MM.1S (cell line): ENCODE measurements around the gene INPP5D.

Experiments
- DNase-seq: peaks from one replicate; pipeline ENCODE4 v3.0.0-alpha.2; 2015
- H2AFZ ChIP-seq: fragments of 300-600 bp; sonication (generic); 2 replicates; pipeline ENCODE4 v1.6.0; 2016; ENCODE audit warnings: antibody characterized with exemption, low read length
- H3F3A ChIP-seq: fragments of 300-600 bp; sonication (generic); 2 replicates; pipeline ENCODE4 v1.6.1; 2016; ENCODE audit warnings: mild to moderate bottlenecking, antibody characterized with exemption, low read length, moderate library complexity, mixed read lengths; ENCODE audit not compliant: insufficient read depth
- H3K27ac ChIP-seq: fragments of 300-600 bp; sonication (generic); 2 replicates; pipeline ENCODE4 v1.5.1; 2016; ENCODE audit warnings: mild to moderate bottlenecking, low read length
- H3K27me3 ChIP-seq: fragments of 300-600 bp; sonication (generic); replicated peaks from 2 replicates; pipeline ENCODE4 v1.6.0; 2016; ENCODE audit warnings: low read length; ENCODE audit not compliant: insufficient read depth
- H3K36me3 ChIP-seq: fragments of 300-600 bp; sonication (generic); replicated peaks from 2 replicates; pipeline ENCODE4 v1.6.1; 2016; ENCODE audit warnings: mild to moderate bottlenecking, low read length, mixed read lengths; ENCODE audit not compliant: insufficient read depth
- H3K4me1 ChIP-seq: fragments of 300-600 bp; sonication (generic); 2 replicates; pipeline ENCODE4 v1.6.1; 2016; ENCODE audit warnings: low read length, mixed read lengths
- H3K4me2 ChIP-seq: fragments of 300-600 bp; sonication (generic); 2 replicates; pipeline ENCODE4 v1.6.0; 2016; ENCODE audit warnings: low read depth, low read length
- H3K4me3 ChIP-seq: fragments of 300-600 bp; sonication (generic); 2 replicates; pipeline ENCODE4 v1.5.1; 2016; ENCODE audit warnings: low read length, mixed read lengths
- H3K79me2 ChIP-seq: fragments of 300-600 bp; sonication (generic); 2 replicates; pipeline ENCODE4 v1.6.1; 2016; ENCODE audit warnings: mixed run types, low read length, mixed read lengths
- H3K9ac ChIP-seq: fragments of 300-600 bp; sonication (generic); 2 replicates; pipeline ENCODE4 v1.6.1; 2016; ENCODE audit warnings: low read length, mixed read lengths
- H3K9me2 ChIP-seq: fragments of 300-600 bp; sonication (generic); replicated peaks from 2 replicates; pipeline ENCODE4 v1.6.1; 2016; ENCODE audit warnings: mild to moderate bottlenecking, low read length, mixed read lengths; ENCODE audit not compliant: insufficient read depth
- H3K9me3 ChIP-seq: fragments of 300-600 bp; sonication (generic); replicated peaks from 2 replicates; pipeline ENCODE4 v1.6.1; 2016; ENCODE audit warnings: mild to moderate bottlenecking, low read length, mixed read lengths; ENCODE audit not compliant: insufficient read depth
- H4K20me1 ChIP-seq: fragments of 300-600 bp; sonication (generic); 2 replicates; pipeline ENCODE4 v1.6.1; 2016; ENCODE audit warnings: mild to moderate bottlenecking, low read length, moderate library complexity, mixed read lengths; ENCODE audit not compliant: insufficient read depth
- EZH2 ChIP-seq: fragments of 300-600 bp; sonication (generic); optimal IDR thresholded peaks from 2 replicates; pipeline ENCODE3; 2017; ENCODE audit warnings: low read depth, mild to moderate bottlenecking, antibody characterized with exemption, low read length, mixed read lengths
- EZH2phosphoT487 ChIP-seq: fragments of 300-600 bp; sonication (generic); IDR thresholded peaks from 2 replicates; pipeline ENCODE4 v1.6.1; 2018; ENCODE audit warnings: antibody characterized with exemption, low read length
- TF ChIP-seq, protein P1 (sequence below): fragments of 300-600 bp; sonication (generic); IDR thresholded peaks from 2 replicates; pipeline ENCODE4 v1.5.1; 2016; ENCODE audit warnings: antibody characterized with exemption, low read length, mixed read lengths

Gene INPP5D

GRCh38 chr2:233107831-233108300 is 47.7 kb downstream of the INPP5D start:
- no peaks in the 10 kb centered on the region for H3K36me3 ChIP-seq
- no peaks in the 10 kb centered on the region for H3K9me3 ChIP-seq
- no peaks in the 10 kb centered on the region for H3K4me1 ChIP-seq
- no peak overlapping the region for H3K27ac ChIP-seq
- no peaks in the 10 kb centered on the region for H4K20me1 ChIP-seq
- H3K4me3 ChIP-seq = no peak overlapping the region
- no peak overlapping the region for H3K9ac ChIP-seq
- H3K79me2 ChIP-seq = peaks cover 34% of the 10 kb centered on the region
- no peaks in the 10 kb centered on the region for H3K9me2 ChIP-seq
- no peak for DNase-seq
- H3K4me2 ChIP-seq = no peak overlapping the region
- no peaks in the 10 kb centered on the region for H3F3A ChIP-seq
- H3K27me3 ChIP-seq = no peaks in the 10 kb centered on the region
- TF ChIP-seq, protein P1, sequence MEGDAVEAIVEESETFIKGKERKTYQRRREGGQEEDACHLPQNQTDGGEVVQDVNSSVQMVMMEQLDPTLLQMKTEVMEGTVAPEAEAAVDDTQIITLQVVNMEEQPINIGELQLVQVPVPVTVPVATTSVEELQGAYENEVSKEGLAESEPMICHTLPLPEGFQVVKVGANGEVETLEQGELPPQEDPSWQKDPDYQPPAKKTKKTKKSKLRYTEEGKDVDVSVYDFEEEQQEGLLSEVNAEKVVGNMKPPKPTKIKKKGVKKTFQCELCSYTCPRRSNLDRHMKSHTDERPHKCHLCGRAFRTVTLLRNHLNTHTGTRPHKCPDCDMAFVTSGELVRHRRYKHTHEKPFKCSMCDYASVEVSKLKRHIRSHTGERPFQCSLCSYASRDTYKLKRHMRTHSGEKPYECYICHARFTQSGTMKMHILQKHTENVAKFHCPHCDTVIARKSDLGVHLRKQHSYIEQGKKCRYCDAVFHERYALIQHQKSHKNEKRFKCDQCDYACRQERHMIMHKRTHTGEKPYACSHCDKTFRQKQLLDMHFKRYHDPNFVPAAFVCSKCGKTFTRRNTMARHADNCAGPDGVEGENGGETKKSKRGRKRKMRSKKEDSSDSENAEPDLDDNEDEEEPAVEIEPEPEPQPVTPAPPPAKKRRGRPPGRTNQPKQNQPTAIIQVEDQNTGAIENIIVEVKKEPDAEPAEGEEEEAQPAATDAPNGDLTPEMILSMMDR = no peak
- TF ChIP-seq EZH2 (no peak), EZH2phosphoT487 (no peak)
- no peak overlapping the region for H2AFZ ChIP-seq

DNA sequence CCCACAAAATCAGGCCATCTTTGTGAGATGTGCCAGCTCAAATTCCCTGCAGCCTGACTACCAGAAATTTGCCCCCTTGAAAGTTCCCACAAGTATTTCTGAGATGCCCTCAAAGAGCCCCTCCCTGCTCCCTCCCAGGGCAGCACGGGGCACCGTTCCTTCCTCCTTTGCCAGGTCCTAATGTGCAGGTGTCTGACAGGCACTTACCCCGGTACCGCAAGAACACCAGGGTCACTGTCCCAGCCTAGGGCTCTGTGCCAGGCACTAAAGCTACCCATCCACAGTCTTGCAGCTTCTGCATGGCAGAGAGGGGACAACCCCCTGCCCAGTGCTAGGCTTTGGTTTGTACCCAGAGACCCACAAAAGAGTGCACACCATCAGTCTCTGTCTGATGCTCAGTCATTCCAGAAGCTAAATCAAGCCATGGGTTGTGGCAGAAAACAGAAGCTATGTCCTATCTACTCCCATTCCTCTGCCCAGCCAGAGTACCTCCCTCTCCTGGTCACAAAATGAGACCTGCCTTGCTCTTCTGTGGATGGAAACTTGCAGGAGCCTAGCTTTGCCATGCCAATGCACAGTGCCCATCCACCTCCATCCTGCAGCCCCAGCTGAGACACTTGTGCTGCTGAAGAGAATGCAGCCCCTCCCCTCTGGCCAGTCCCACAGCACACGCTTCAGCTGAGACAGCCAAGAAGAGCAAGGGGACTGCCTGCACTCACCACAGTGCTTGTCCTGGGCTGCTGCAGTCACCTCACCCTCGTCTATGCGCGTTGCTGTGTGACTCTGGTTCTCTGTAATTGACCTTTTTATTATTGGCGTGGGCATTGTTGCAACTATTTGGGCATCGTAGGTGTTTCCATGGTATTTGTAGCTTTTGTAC is 48.7 kb downstream of the INPP5D start:
- Histone ChIP-seq H3K79me2 (peaks cover 28% of the 10 kb centered on the region), H3K36me3 (no peaks in the 10 kb centered on the region)

GRCh38 chr2:233111427-233111826 is 51.3 kb downstream of the INPP5D start:
- no peaks in the 10 kb centered on the region for H4K20me1 ChIP-seq
- H3K36me3 ChIP-seq = no peaks in the 10 kb centered on the region
- H3K9ac ChIP-seq = no peak overlapping the region
- no peak overlapping the region for H3K4me2 ChIP-seq
- H3K9me2 ChIP-seq = no peaks in the 10 kb centered on the region
- H3K27me3 ChIP-seq = no peaks in the 10 kb centered on the region
- H3K4me1 ChIP-seq = no peaks in the 10 kb centered on the region
- H3K4me3 ChIP-seq = no peak overlapping the region
- no peaks in the 10 kb centered on the region for H3K9me3 ChIP-seq
- peaks cover 12% of the 10 kb centered on the region; the same call in 1 of the 2 replicates for H3K79me2 ChIP-seq
- TF ChIP-seq, protein P1 = no peak
- TF ChIP-seq EZH2 (no peak), EZH2phosphoT487 (no peak)
- no peak for DNase-seq
- no peaks in the 10 kb centered on the region for H3F3A ChIP-seq
- no peak overlapping the region for H3K27ac ChIP-seq
- H2AFZ ChIP-seq = no peak overlapping the region

More for the DNA sequence above, 48.7 kb downstream of the INPP5D start:
- DNase-seq = no peak
- Histone ChIP-seq H3K4me3 (no peak overlapping the region), H3K4me1 (no peaks in the 10 kb centered on the region), H3K27me3 (no peaks in the 10 kb centered on the region), H3K27ac (no peak overlapping the region), H3K9me3 (no peaks in the 10 kb centered on the region), H2AFZ (no peak overlapping the region), H3K4me2 (no peak overlapping the region), H3K9me2 (no peaks in the 10 kb centered on the region), H4K20me1 (no peaks in the 10 kb centered on the region), H3K9ac (no peak overlapping the region), H3F3A (no peaks in the 10 kb centered on the region)
- TF ChIP-seq EZH2phosphoT487 = no peak
- TF ChIP-seq EZH2 = no peak
- TF ChIP-seq, protein P1 = no peak
